Activated CD4-positive, CD25-positive, alpha-beta regulatory T cell (primary cell): ENCODE measurements around the gene PEAK1.

Experiments
- DNase-seq, 4 experiments: peaks; one replicate each; lab custom pipeline; 2025; lab: John Stamatoyannopoulos, UW

Gene PEAK1

GRCh38 chr15:77355321-77355720, 64.6 kb downstream of the PEAK1 start:
- no peak for DNase-seq

- no peak for DNase-seq
Observed at GRCh38 chr15:77354063-77354462, 65.8 kb downstream of the PEAK1 start.

GRCh38 chr15:77352887-77353286, 67.0 kb downstream of the PEAK1 start:
- no peak for DNase-seq

- DNase-seq, result no peak
Observed at GRCh38 chr15:77350792-77351191, 69.1 kb downstream of the PEAK1 start.

GRCh38 chr15:77349666-77350065, 70.2 kb downstream of the PEAK1 start:
- DNase-seq, result no peak

- no peak for DNase-seq
Observed at GRCh38 chr15:77348511-77348910, 71.4 kb downstream of the PEAK1 start.

- DNase-seq, result no peak
Observed at GRCh38 chr15:77347197-77347596, 72.7 kb downstream of the PEAK1 start.

- DNase-seq, result no peak
Observed at GRCh38 chr15:77346245-77347036, 73.5 kb downstream of the PEAK1 start.

GRCh38 chr15:77342807-77343206, 77.1 kb downstream of the PEAK1 start:
- no peak for DNase-seq

- no peak for DNase-seq
Observed at GRCh38 chr15:77340245-77340644, 79.7 kb downstream of the PEAK1 start.

GRCh38 chr15:77336006-77336405, 83.9 kb downstream of the PEAK1 start:
- DNase-seq, result no peak

GRCh38 chr15:77335298-77335697, 84.6 kb downstream of the PEAK1 start:
- DNase-seq, result no peak

- DNase-seq, result no peak
Observed at GRCh38 chr15:77333166-77333565, 86.7 kb downstream of the PEAK1 start.

- DNase-seq, result no peak
Observed at GRCh38 chr15:77329202-77329601, 90.7 kb downstream of the PEAK1 start.

GRCh38 chr15:77327844-77328529, 91.9 kb downstream of the PEAK1 start:
- DNase-seq, result no peak

GRCh38 chr15:77327168-77327567, 92.7 kb downstream of the PEAK1 start:
- no peak for DNase-seq

GRCh38 chr15:77326366-77326765, 93.5 kb downstream of the PEAK1 start:
- DNase-seq, result no peak

GRCh38 chr15:77312523-77312922, 107.4 kb downstream of the PEAK1 start:
- no peak for DNase-seq

GRCh38 chr15:77311618-77312398, 108.1 kb downstream of the PEAK1 start:
- no peak for DNase-seq

- no peak for DNase-seq
Observed at GRCh38 chr15:77311020-77311419, 108.9 kb downstream of the PEAK1 start.

GRCh38 chr15:77309392-77309791, 110.5 kb downstream of the PEAK1 start:
- no peak for DNase-seq

- no peak for DNase-seq
Observed at GRCh38 chr15:77305953-77306352, 114.0 kb downstream of the PEAK1 start.
